K562 (cell line): ENCODE measurements around the gene ATP8B4. TPM values are rescaled to one million over a fixed set of nuclear protein-coding genes. Genes with fewer than 3 reads are reported as not detected.

Experiments used
- ATAC-seq: fragments of 200-7000 bp; cut with Tn5 transposase; 3 replicates; pipeline ENCODE4 v1.9.1; 2020; ENCODE audit warnings: moderate library complexity
- BruUV-seq: library from RNA; stranded (reverse); fragments of 400-500 nt; replicated peaks from 2 replicates; lab custom pipeline; 2021; lab: Mats Ljungman, UMichigan
- CTCF ChIA-PET: fragments of 300-600 bp; formaldehyde crosslinking; extraction: SDS; loops from one replicate; lab custom pipeline; 2021; ENCODE audit warnings: low intra/inter-chr PET ratio; lab: Yijun Ruan, JAX
- POLR2A ChIA-PET: fragments of 300-600, 350-650 bp; sonication (Branson Sonifier 250); formaldehyde crosslinking; extraction: SDS; loops from one replicate; lab custom pipeline; 2021; ENCODE audit warnings: antibody characterized with exemption, inconsistent platforms; lab: Yijun Ruan, JAX
- DNase-seq, 4 experiments: peaks; one replicate each; pipeline versions ENCODE4 v3.0.0 to v3.0.0-alpha.2; 2011 to 2018; ENCODE audit warnings: low spot score in 3 of 4, mixed read lengths in 3 of 4; ENCODE audit errors: extremely low read depth in 1 of 4
- FAIRE-seq: peaks from 2 replicates; lab custom pipeline; 2011; peaks lifted over from hg19 to GRCh38; lab: Jason Lieb, UNC
- H2AFZ ChIP-seq: 2 replicates; pipeline ENCODE4 v1.6.0; 2011; ENCODE audit warnings: low read depth, low read length, control low read depth, inconsistent platforms
- H3K27ac ChIP-seq: fragments of 200-600 bp; 3 replicates; pipeline ENCODE4 v1.8.0; 2011; ENCODE audit warnings: low read depth, mild to moderate bottlenecking, control low read depth, inconsistent platforms, low read length, moderate library complexity, mixed read lengths; ENCODE audit errors: extremely low read depth
- H3K27me3 ChIP-seq, 2 experiments: fragments of 300-600 bp in 1 of 2; 2 replicates in 1 of 2; 3 replicates in 1 of 2; pipeline versions ENCODE4 v1.6.0 to v1.8.0; 2011; ENCODE audit warnings: inconsistent platforms in 2 of 2, low read length in 2 of 2, mild to moderate bottlenecking in 1 of 2, mixed read lengths in 1 of 2, moderate library complexity in 1 of 2; ENCODE audit not compliant: control insufficient read depth in 2 of 2, insufficient read depth in 2 of 2
- H3K36me3 ChIP-seq: fragments of 300-600 bp; 3 replicates; pipeline ENCODE4 v1.8.0; 2011; ENCODE audit warnings: mild to moderate bottlenecking, low read length, inconsistent platforms; ENCODE audit not compliant: control insufficient read depth, insufficient read depth
- H3K4me1 ChIP-seq, 2 experiments: fragments of 200-600 bp in 1 of 2; replicated peaks in 1 of 2; 2 replicates in 1 of 2; 3 replicates in 1 of 2; pipeline versions ENCODE4 v1.5.1 to v1.8.0; 2011; ENCODE audit warnings: inconsistent platforms in 2 of 2, low read length in 2 of 2, mild to moderate bottlenecking in 1 of 2, mixed read lengths in 1 of 2, moderate library complexity in 1 of 2; ENCODE audit not compliant: control insufficient read depth in 2 of 2, insufficient read depth in 2 of 2
- H3K4me2 ChIP-seq: 2 replicates; pipeline ENCODE4 v1.6.1; 2011; ENCODE audit warnings: low read length, control low read depth, inconsistent platforms, mixed read lengths; ENCODE audit not compliant: insufficient read depth
- H3K4me3 ChIP-seq: fragments of 200-600 bp; sonication (generic), shearing (Covaris generic); 2 replicates; pipeline ENCODE4 v1.5.1; 2016; ENCODE audit warnings: control low read depth, inconsistent platforms
- H3K79me2 ChIP-seq: fragments of 200-600 bp; 3 replicates; pipeline ENCODE4 v1.8.0; 2011; ENCODE audit warnings: low read length, inconsistent platforms; ENCODE audit not compliant: control insufficient read depth, insufficient read depth
- H3K9ac ChIP-seq, 2 experiments: 2 replicates each; pipeline versions ENCODE4 v1.6.0 to v1.6.1; 2011; ENCODE audit warnings: low read depth in 2 of 2, low read length in 2 of 2, control low read depth in 1 of 2, inconsistent platforms in 1 of 2, mild to moderate bottlenecking in 1 of 2, mixed read lengths in 1 of 2; ENCODE audit not compliant: insufficient read depth in 1 of 2
- H3K9me1 ChIP-seq: one replicate; pipeline ENCODE4 v1.6.0; 2011; ENCODE audit warnings: inconsistent platforms, mild to moderate bottlenecking, low read length, moderate library complexity; ENCODE audit not compliant: control insufficient read depth, insufficient read depth
- H3K9me3 ChIP-seq: replicated peaks from 2 replicates; pipeline ENCODE4 v1.5.1; 2011; ENCODE audit warnings: low read depth, low read length, inconsistent platforms; ENCODE audit not compliant: control insufficient read depth, insufficient read depth
- H4K20me1 ChIP-seq: replicated peaks from 2 replicates; pipeline ENCODE4 v1.6.1; 2011; ENCODE audit warnings: low read length, inconsistent platforms, mixed read lengths; ENCODE audit not compliant: control insufficient read depth, insufficient read depth
- HMG20A ChIP-seq: fragments of 450-650 bp; formaldehyde crosslinking; conservative IDR thresholded peaks from 2 replicates; pipeline ENCODE4 v1.4.0; 2020; ENCODE audit warnings: mild to moderate bottlenecking, mixed read lengths
- JUN ChIP-seq, 2 experiments: sonication (generic) in 1 of 2; formaldehyde crosslinking in 1 of 2; IDR thresholded peaks; 2 replicates each; pipeline versions ENCODE4 v1.6.1 to v1.8.0; 2012 to 2022; ENCODE audit warnings: borderline replicate concordance in 2 of 2, mild to moderate bottlenecking in 2 of 2, improper control_type of control experiment in 1 of 2, low read depth in 1 of 2, low read length in 1 of 2, missing genetic modification reagents in 1 of 2
- NR4A1 ChIP-seq, 2 experiments: fragments of 250-450 bp in 1 of 2; fragments of 450-650 bp in 1 of 2; sonication (Bioruptor Pico) in 1 of 2; IDR thresholded peaks; 2 replicates each; pipeline versions ENCODE4 v1.4.0 to v1.6.1; 2016 to 2020; ENCODE audit warnings: mild to moderate bottlenecking in 2 of 2, missing compliant biosample characterization in 1 of 2, missing genetic modification characterization in 1 of 2, moderate library complexity in 1 of 2
- PPARD ChIP-seq: fragments of 250-450 bp; sonication (Bioruptor Pico); IDR thresholded peaks from 2 replicates; pipeline ENCODE4 v1.8.0; 2022; ENCODE audit warnings: inconsistent platforms, mild to moderate bottlenecking, moderate library complexity
- ZC3H8 ChIP-seq: fragments of 450-650 bp; IDR thresholded peaks from 2 replicates; pipeline ENCODE4 v1.6.1; 2017
- ZNF551 ChIP-seq: fragments of 250-450 bp; sonication (Bioruptor Pico); IDR thresholded peaks from 2 replicates; pipeline ENCODE4 v1.5.0; 2021; ENCODE audit warnings: mild to moderate bottlenecking, moderate library complexity
- ZNF668 ChIP-seq: fragments of 250-450 bp; sonication (Bioruptor Pico); IDR thresholded peaks from 2 replicates; pipeline ENCODE4 v1.8.0; 2022; ENCODE audit warnings: mild to moderate bottlenecking, inconsistent platforms
- ZNF77 ChIP-seq: fragments of 250-450 bp; sonication (Bioruptor Pico); IDR thresholded peaks from 2 replicates; pipeline ENCODE4 v1.5.0; 2020
- ZNF780A ChIP-seq: fragments of 250-450 bp; sonication (Bioruptor Pico); IDR thresholded peaks from 2 replicates; pipeline ENCODE4 v1.5.0; 2021; ENCODE audit warnings: mild to moderate bottlenecking
- WGBS: fragments of 100-300 bp; shearing (Covaris generic); methylation state at CpG from one replicate; pipeline ENCODE4 v1.1.6; 2016; ENCODE audit warnings: low coverage, mixed read lengths; ENCODE audit not compliant: insufficient coverage; ENCODE audit errors: missing lambda C conversion rate; 5-methylcytosine and 5-hydroxymethylcytosine counted together
- in situ Hi-C: fragments of 300-500 bp; cut with MboI; formaldehyde crosslinking; loops from 4 replicates; pipeline ENCODE4 v1.15.0; 2018; ENCODE audit warnings: inconsistent platforms, mixed read lengths
- intact Hi-C: fragments of 100-400 bp; cut with micrococcal nuclease; formaldehyde crosslinking; loops from 2 replicates; pipeline ENCODE4 v1.14.2; 2022
- polyA plus RNA-seq, 8 experiments: library from polyadenylated mRNA; depleted of rRNA in 4 of 8; stranded (reverse) in 5 of 8; unstranded in 3 of 8; fragments of >200 nt; fragmentation: Nextera tagmentation in 2 of 8; fragmentation: Illumina TruSeq in 1 of 8; extraction: Ambion mirVana in 2 of 8; extraction: Trizol in 1 of 8; gene quantifications; 2 replicates each; pipeline versions ENCODE4 v1.2.1 to v1.2.3, GENCODE V29; 2011 to 2014; ENCODE audit warnings: inconsistent platforms in 1 of 8, missing spikeins in 1 of 8
- total RNA-seq, 7 experiments: library from RNA; depleted of rRNA in 6 of 7; stranded (reverse); fragments of >200 nt in 6 of 7; fragmentation: Illumina TruSeq in 2 of 7; extraction: Trizol in 2 of 7; gene quantifications; 2 replicates each; pipeline versions ENCODE4 v1.2.1 to v1.2.3, GENCODE V29; 2011 to 2021; ENCODE audit warnings: low replicate concordance in 1 of 7

The ATP8B4 gene
- total and polyA plus RNA-seq, 9 of the 15 experiments (the other 6 are each of a cell fraction or from before 2014, with no cell fraction given) = 0.14 to 2.5 (median 0.44) TPM

DNA sequence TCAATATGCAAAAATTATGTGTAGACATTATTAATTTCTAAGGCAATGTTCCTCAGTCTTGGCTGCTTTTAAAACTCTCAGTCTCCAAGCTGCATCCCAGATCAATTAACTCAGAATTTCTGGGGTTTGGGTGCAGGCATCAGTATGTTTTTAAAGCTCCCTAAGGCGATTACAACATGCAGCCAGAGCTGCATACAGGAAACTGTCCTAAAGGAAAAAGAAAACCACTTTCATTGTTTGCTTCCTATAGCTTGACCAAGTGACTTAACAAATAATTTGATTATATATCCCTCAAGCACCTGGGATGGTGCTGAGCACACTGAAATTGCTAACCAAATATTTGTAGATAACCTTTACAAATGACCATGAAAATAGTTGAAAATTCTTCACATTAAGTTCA is 303.5 kb downstream of the ATP8B4 start:
- Histone ChIP-seq H3K79me2 (no peaks in the 10 kb centered on the region), H3K36me3 (no peaks in the 10 kb centered on the region), H3K9me1 (no peaks in the 10 kb centered on the region), H3K4me1 (no peaks in the 10 kb centered on the region), H4K20me1 (no peaks in the 10 kb centered on the region), H3K9ac (no peak overlapping the region), H3K4me2 (no peak overlapping the region), H2AFZ (no peak overlapping the region), H3K4me3 (no peak overlapping the region), H3K9me3 (no peaks in the 10 kb centered on the region), H3K27ac (no peak overlapping the region), H3K27me3 (no peaks in the 10 kb centered on the region)
- DNase-seq (no peak), ATAC-seq (no peak), FAIRE-seq (no peak)
- intact Hi-C loops = no loop called here
- BruUV-seq = no TSS peak
- ChIA-PET POLR2A (no interaction called here), CTCF (no interaction called here)
- no peak for TF ChIP-seq NR4A1 (CRISPR knock-in tag; IDR thresholded peaks at IDR 0.05)
- TF ChIP-seq NR4A1 (tag; IDR thresholded peaks at IDR 0.05) = no peak
- TF ChIP-seq ZNF668 (CRISPR knock-in tag) = no peak
- TF ChIP-seq ZNF77 (CRISPR knock-in tag) = no peak
- no peak for TF ChIP-seq JUN (IDR thresholded peaks at IDR 0.05; ENCODE audit: borderline replicate concordance, low read depth, low read length)
- no peak for TF ChIP-seq JUN (CRISPR knock-in tag; IDR thresholded peaks at IDR 0.05; ENCODE audit: borderline replicate concordance)
- TF ChIP-seq ZNF780A (CRISPR knock-in tag) = no peak
- no peak for TF ChIP-seq HMG20A (CRISPR knock-in tag)
- no peak for TF ChIP-seq ZC3H8
- no peak for TF ChIP-seq ZNF551 (CRISPR knock-in tag)
- no peak for TF ChIP-seq PPARD (CRISPR knock-in tag)
- in situ Hi-C loops = no loop called here
- 0% methylated on average over 1 of the region's 1 CpG for WGBS
